IMR-90 (cell line): ENCODE results near the gene SLC29A3.

ENCODE experiments used
- BHLHE40 ChIP-seq: fragments of 150-350 bp; IDR thresholded peaks from 2 replicates; pipeline ENCODE4 v1.6.1; 2016; ENCODE audit warnings: mild to moderate bottlenecking, low read depth, low read length
- CHD1 ChIP-seq: IDR thresholded peaks from 2 replicates; pipeline ENCODE4 v1.6.1; 2012; ENCODE audit warnings: low read depth, low read length, improper control_type of control experiment
- FOS ChIP-seq: fragments of 150-350 bp; IDR thresholded peaks from 2 replicates; pipeline ENCODE4 v1.6.1; 2016; ENCODE audit warnings: low read depth, low read length
- MAFK ChIP-seq: IDR thresholded peaks from 2 replicates; pipeline ENCODE4 v1.6.1; 2012; ENCODE audit warnings: low read depth, low read length, improper control_type of control experiment
- MAZ ChIP-seq: IDR thresholded peaks from 2 replicates; pipeline ENCODE4 v1.6.1; 2012; ENCODE audit warnings: low read depth, mild to moderate bottlenecking, low read length, improper control_type of control experiment, moderate library complexity, borderline replicate concordance
- MXI1 ChIP-seq: IDR thresholded peaks from 2 replicates; pipeline ENCODE4 v1.6.1; 2012; ENCODE audit warnings: low read depth, mild to moderate bottlenecking, low read length, moderate library complexity, borderline replicate concordance
- NFE2L2 ChIP-seq: fragments of 150-350 bp; IDR thresholded peaks from 2 replicates; pipeline ENCODE4 v1.6.1; 2016; ENCODE audit warnings: low read depth, mild to moderate bottlenecking, low read length
- POLR2A ChIP-seq: IDR thresholded peaks from 2 replicates; pipeline ENCODE4 v1.6.1; 2012; ENCODE audit warnings: mild to moderate bottlenecking, low read depth, low read length
- RAD21 ChIP-seq: IDR thresholded peaks from 2 replicates; pipeline ENCODE4 v1.6.1; 2012; ENCODE audit warnings: low read length, improper control_type of control experiment
- SMC3 ChIP-seq: fragments of 150-350 bp; IDR thresholded peaks from 2 replicates; pipeline ENCODE4 v1.6.1; 2016; ENCODE audit warnings: low read depth, mild to moderate bottlenecking, antibody characterized with exemption, low read length, moderate library complexity
- TF ChIP-seq, protein P1 (sequence below): conservative IDR thresholded peaks from 2 replicates; pipeline ENCODE4 v1.5.1; 2012; ENCODE audit warnings: mild to moderate bottlenecking, low read depth, low read length, improper control_type of control experiment

DNA sequence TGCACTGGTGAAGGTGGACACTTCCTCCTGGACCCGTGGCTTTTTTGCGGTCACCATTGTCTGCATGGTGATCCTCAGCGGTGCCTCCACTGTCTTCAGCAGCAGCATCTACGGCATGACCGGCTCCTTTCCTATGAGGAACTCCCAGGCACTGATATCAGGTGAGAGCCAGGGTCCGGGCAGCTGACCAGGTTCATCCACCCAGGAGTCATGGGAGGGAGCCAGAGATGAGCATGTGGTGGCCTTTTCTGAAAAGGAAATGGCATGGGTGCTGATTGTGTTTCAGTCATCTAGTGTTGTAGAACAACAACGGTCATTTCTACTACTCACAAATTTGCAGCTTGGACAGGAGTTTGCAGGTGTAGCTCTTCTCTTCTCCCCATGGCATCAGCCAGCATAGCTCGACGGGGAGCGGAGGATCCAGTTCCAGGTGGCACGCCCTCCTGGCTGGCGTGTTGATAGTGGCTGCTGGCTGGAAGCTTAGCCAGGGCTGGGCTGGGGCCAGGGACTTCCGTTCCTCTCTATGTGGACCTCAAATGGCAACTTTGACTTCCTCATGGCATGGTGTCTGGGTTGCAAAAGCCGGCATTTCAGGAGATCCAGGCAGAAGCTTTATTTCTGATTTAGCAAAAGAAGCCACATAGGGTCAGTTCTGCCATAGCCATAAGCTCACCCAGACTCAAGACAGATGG lies 32.7 kb downstream of the SLC29A3 start:
- TF ChIP-seq, protein P1, sequence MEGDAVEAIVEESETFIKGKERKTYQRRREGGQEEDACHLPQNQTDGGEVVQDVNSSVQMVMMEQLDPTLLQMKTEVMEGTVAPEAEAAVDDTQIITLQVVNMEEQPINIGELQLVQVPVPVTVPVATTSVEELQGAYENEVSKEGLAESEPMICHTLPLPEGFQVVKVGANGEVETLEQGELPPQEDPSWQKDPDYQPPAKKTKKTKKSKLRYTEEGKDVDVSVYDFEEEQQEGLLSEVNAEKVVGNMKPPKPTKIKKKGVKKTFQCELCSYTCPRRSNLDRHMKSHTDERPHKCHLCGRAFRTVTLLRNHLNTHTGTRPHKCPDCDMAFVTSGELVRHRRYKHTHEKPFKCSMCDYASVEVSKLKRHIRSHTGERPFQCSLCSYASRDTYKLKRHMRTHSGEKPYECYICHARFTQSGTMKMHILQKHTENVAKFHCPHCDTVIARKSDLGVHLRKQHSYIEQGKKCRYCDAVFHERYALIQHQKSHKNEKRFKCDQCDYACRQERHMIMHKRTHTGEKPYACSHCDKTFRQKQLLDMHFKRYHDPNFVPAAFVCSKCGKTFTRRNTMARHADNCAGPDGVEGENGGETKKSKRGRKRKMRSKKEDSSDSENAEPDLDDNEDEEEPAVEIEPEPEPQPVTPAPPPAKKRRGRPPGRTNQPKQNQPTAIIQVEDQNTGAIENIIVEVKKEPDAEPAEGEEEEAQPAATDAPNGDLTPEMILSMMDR, result no peak
- TF ChIP-seq MAFK (no peak), SMC3 (no peak), CHD1 (no peak), POLR2A (no peak), NFE2L2 (no peak), FOS (no peak), RAD21 (no peak), BHLHE40 (no peak), MXI1 (no peak), MAZ (no peak)
